ENCODE data around the gene LRP1B.

DNA sequence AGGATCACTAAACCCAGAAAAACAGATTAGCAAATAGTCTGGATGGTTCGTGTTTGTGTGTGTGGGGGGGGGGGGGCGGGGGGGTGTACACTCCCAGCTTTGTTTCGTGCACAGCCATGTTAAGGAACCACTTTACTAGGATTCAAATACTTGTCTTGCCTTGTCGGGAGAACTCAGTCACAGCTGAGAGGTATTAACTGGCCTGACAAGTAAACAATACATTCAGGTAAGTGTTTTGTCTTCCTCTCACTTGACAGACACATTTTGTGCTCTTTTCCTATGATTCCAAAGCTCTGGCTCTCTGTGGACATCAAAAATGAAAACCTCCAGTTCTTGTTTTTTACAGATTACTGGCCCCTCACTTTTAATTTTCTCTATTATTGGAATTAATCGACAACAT is 173.5 kb downstream of the LRP1B start:
- TF ChIP-seq, protein P1, sequence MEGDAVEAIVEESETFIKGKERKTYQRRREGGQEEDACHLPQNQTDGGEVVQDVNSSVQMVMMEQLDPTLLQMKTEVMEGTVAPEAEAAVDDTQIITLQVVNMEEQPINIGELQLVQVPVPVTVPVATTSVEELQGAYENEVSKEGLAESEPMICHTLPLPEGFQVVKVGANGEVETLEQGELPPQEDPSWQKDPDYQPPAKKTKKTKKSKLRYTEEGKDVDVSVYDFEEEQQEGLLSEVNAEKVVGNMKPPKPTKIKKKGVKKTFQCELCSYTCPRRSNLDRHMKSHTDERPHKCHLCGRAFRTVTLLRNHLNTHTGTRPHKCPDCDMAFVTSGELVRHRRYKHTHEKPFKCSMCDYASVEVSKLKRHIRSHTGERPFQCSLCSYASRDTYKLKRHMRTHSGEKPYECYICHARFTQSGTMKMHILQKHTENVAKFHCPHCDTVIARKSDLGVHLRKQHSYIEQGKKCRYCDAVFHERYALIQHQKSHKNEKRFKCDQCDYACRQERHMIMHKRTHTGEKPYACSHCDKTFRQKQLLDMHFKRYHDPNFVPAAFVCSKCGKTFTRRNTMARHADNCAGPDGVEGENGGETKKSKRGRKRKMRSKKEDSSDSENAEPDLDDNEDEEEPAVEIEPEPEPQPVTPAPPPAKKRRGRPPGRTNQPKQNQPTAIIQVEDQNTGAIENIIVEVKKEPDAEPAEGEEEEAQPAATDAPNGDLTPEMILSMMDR (IDR thresholded peaks at IDR 0.05; ENCODE audit: borderline replicate concordance, extremely low read depth, low read length, poor library complexity, severe bottlenecking): no peak
- TF ChIP-seq EZH2 (IDR thresholded peaks at IDR 0.05; ENCODE audit: borderline replicate concordance, low read depth, low read length, severe bottlenecking): no peak

All from DND-41 (cell line).